ENCODE results near the gene IL23R.

IL23R gene

GRCh38 chr1:67133177-67133576 lies 33.1 kb upstream of the IL23R start:
- H3K9me3 ChIP-seq (ENCODE audit: control insufficient read depth, low read length), result no peaks in the 10 kb centered on the region
- H3K23ac ChIP-seq (ENCODE audit: low read length in 2 of 2), result no peak overlapping the region
- H2AK5ac ChIP-seq (ENCODE audit: low read length, severe bottlenecking), result no peak overlapping the region
- H3K4me1 ChIP-seq (ENCODE audit: control insufficient read depth, insufficient read depth, low read depth, low read length), result peaks cover 4% of the 10 kb centered on the region
- no peak overlapping the region for H3K4me3 ChIP-seq (ENCODE audit: insufficient read depth in 1 of 2, low read depth in 1 of 2, low read length in 2 of 2)
- H3K4ac ChIP-seq (ENCODE audit: low read depth in 1 of 2, low read length in 2 of 2), result no peak overlapping the region
- no peak for DNase-seq
- H4K8ac ChIP-seq (ENCODE audit: low read length), result no peak overlapping the region
- H3K27ac ChIP-seq (ENCODE audit: low read length, poor library complexity, severe bottlenecking), result no peak overlapping the region
- no peak overlapping the region for H2BK15ac ChIP-seq (ENCODE audit: low read depth, poor library complexity, severe bottlenecking)
- no peak overlapping the region for H2BK120ac ChIP-seq (ENCODE audit: low read depth, low read length)
- H3K27me3 ChIP-seq (ENCODE audit: control insufficient read depth in 1 of 2, insufficient read depth in 1 of 2, low read length in 2 of 2), result no peaks in the 10 kb centered on the region
- no peaks in the 10 kb centered on the region for H3K79me1 ChIP-seq (replicated peaks; ENCODE audit: low read length, poor library complexity, severe bottlenecking)
- H3K18ac ChIP-seq (ENCODE audit: low read depth in 1 of 2, low read length in 2 of 2), result no peak overlapping the region
- H3K36me3 ChIP-seq (ENCODE audit: control insufficient read depth in 1 of 2, insufficient read depth in 2 of 2, low read depth in 1 of 2, low read length in 2 of 2), result no peaks in the 10 kb centered on the region
- WGBS, result 71% methylated on average over 2 of the region's 2 CpGs
- no peak overlapping the region for H4K91ac ChIP-seq (ENCODE audit: low read length)
- H2BK12ac ChIP-seq (ENCODE audit: low read length in 2 of 2), result no peak overlapping the region
- no peak overlapping the region for H3K14ac ChIP-seq (ENCODE audit: low read length in 2 of 2)
- no peak overlapping the region for H3K9ac ChIP-seq (ENCODE audit: low read length)
- no peak overlapping the region for H2AFZ ChIP-seq (ENCODE audit: low read depth, low read length)
- no peak overlapping the region for H2BK5ac ChIP-seq (ENCODE audit: low read depth, low read length, poor library complexity, severe bottlenecking)
- no peak overlapping the region for H3K4me2 ChIP-seq (ENCODE audit: low read length, poor library complexity, severe bottlenecking)

- H2AK5ac ChIP-seq (ENCODE audit: low read length, severe bottlenecking), result no peak within 1 kb of the TSS
- H4K91ac ChIP-seq (ENCODE audit: low read length), result no peak within 1 kb of the TSS
- peak within 1 kb of the TSS; percentile 63 for H3K4me2 ChIP-seq (ENCODE audit: low read length, poor library complexity, severe bottlenecking)
- H3K27ac ChIP-seq (ENCODE audit: low read length, poor library complexity, severe bottlenecking), result no peak within 1 kb of the TSS
- H3K23ac ChIP-seq (ENCODE audit: low read length in 2 of 2), result no peak within 1 kb of the TSS
- no peak within 1 kb of the TSS for H3K18ac ChIP-seq (ENCODE audit: low read depth in 1 of 2, low read length in 2 of 2)
- H3K4ac ChIP-seq (ENCODE audit: low read depth in 1 of 2, low read length in 2 of 2), result no peak within 1 kb of the TSS
- H3K27me3 ChIP-seq (ENCODE audit: control insufficient read depth in 1 of 2, insufficient read depth in 1 of 2, low read length in 2 of 2), result no peaks in the 10 kb centered on the region
- DNase-seq, result no peak
- 49% methylated on average over 28 of the region's 28 CpGs for whole genome bisulfite sequencing
- H3K79me1 ChIP-seq (replicated peaks; ENCODE audit: low read length, poor library complexity, severe bottlenecking), result no peaks in the 10 kb centered on the region
- no peak within 1 kb of the TSS for H2BK120ac ChIP-seq (ENCODE audit: low read depth, low read length)
- no peaks in the 10 kb centered on the region for H3K36me3 ChIP-seq (ENCODE audit: control insufficient read depth in 1 of 2, insufficient read depth in 2 of 2, low read depth in 1 of 2, low read length in 2 of 2)
- H3K9me3 ChIP-seq (ENCODE audit: control insufficient read depth, low read length), result no peaks in the 10 kb centered on the region
- H2BK15ac ChIP-seq (ENCODE audit: low read depth, poor library complexity, severe bottlenecking), result no peak within 1 kb of the TSS
- peaks cover 4% of the 10 kb centered on the region for H3K4me1 ChIP-seq (ENCODE audit: control insufficient read depth, insufficient read depth, low read depth, low read length)
- H2BK5ac ChIP-seq (ENCODE audit: low read depth, low read length, poor library complexity, severe bottlenecking), result no peak within 1 kb of the TSS
- H3K9ac ChIP-seq (ENCODE audit: low read length), result peak within 1 kb of the TSS; percentile 55
- H2AFZ ChIP-seq (ENCODE audit: low read depth, low read length), result peak within 1 kb of the TSS; percentile 2
- peak within 1 kb of the TSS in 1 of 2 experiments; percentile 30 for H3K4me3 ChIP-seq (ENCODE audit: insufficient read depth in 1 of 2, low read depth in 1 of 2, low read length in 2 of 2)
- no peak within 1 kb of the TSS for H3K14ac ChIP-seq (ENCODE audit: low read length in 2 of 2)
- H2BK12ac ChIP-seq (ENCODE audit: low read length in 2 of 2), result no peak within 1 kb of the TSS
- no peak within 1 kb of the TSS for H4K8ac ChIP-seq (ENCODE audit: low read length)
Measured at GRCh38 chr1:67134695-67135094, 31.6 kb upstream of the IL23R start, which contains the start of gene C1orf141. Gene C1orf141 (minus strand): TSS chr1:67134970. CDS start chr1:67127240, 7,730 bp downstream.

- Histone ChIP-seq H2AK5ac (ENCODE audit: low read length, severe bottlenecking) (no peak overlapping the region), H3K27me3 (ENCODE audit: control insufficient read depth in 1 of 2, insufficient read depth in 1 of 2, low read length in 2 of 2) (no peaks in the 10 kb centered on the region), H3K9ac (ENCODE audit: low read length) (peak overlapping the region; percentile 55), H3K9me3 (ENCODE audit: control insufficient read depth, low read length) (no peaks in the 10 kb centered on the region), H2BK12ac (ENCODE audit: low read length in 2 of 2) (no peak overlapping the region), H2BK5ac (ENCODE audit: low read depth, low read length, poor library complexity, severe bottlenecking) (no peak overlapping the region), H3K4me3 (ENCODE audit: insufficient read depth in 1 of 2, low read depth in 1 of 2, low read length in 2 of 2) (peak overlapping the region in 1 of 2 experiments; percentile 30), H3K4ac (ENCODE audit: low read depth in 1 of 2, low read length in 2 of 2) (no peak overlapping the region), H3K27ac (ENCODE audit: low read length, poor library complexity, severe bottlenecking) (no peak overlapping the region), H2AFZ (ENCODE audit: low read depth, low read length) (no peak overlapping the region), H3K14ac (ENCODE audit: low read length in 2 of 2) (no peak overlapping the region), H4K8ac (ENCODE audit: low read length) (no peak overlapping the region), H4K91ac (ENCODE audit: low read length) (no peak overlapping the region), H3K79me1 (replicated peaks; ENCODE audit: low read length, poor library complexity, severe bottlenecking) (no peaks in the 10 kb centered on the region), H3K4me1 (ENCODE audit: control insufficient read depth, insufficient read depth, low read depth, low read length) (peaks cover 4% of the 10 kb centered on the region), H3K36me3 (ENCODE audit: control insufficient read depth in 1 of 2, insufficient read depth in 2 of 2, low read depth in 1 of 2, low read length in 2 of 2) (no peaks in the 10 kb centered on the region), H3K18ac (ENCODE audit: low read depth in 1 of 2, low read length in 2 of 2) (no peak overlapping the region), H3K4me2 (ENCODE audit: low read length, poor library complexity, severe bottlenecking) (no peak overlapping the region), H3K23ac (ENCODE audit: low read length in 2 of 2) (no peak overlapping the region), H2BK15ac (ENCODE audit: low read depth, poor library complexity, severe bottlenecking) (no peak overlapping the region), H2BK120ac (ENCODE audit: low read depth, low read length) (no peak overlapping the region)
- WGBS, result 65% methylated on average over 2 of the region's 2 CpGs
- peak; percentile 88 for DNase-seq
Measured at GRCh38 chr1:67135354-67135753, 30.9 kb upstream of the IL23R start.

DNA sequence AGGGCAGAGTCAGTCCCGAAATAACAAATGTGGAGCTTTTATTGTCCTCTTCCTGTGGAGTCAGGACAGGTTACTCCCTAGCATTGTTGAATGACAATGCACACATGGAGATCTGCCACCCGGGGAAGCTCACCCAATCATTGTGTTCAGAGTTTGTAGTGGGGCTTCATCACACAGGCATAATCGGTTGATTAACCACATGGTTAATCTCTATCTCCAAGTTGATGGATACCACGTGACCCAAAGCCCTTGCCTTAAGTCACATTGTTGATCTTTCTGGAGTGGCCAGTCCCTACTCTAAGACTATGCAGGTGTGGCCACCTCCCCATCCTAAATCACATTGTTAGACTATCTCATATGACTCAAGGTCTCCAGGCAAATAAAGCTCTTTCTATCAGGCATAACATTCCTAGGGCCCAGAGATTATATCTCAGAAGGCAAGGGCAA lies 28.9 kb upstream of the IL23R start:
- H3K4me2 ChIP-seq (ENCODE audit: low read length, poor library complexity, severe bottlenecking), result no peak overlapping the region
- H3K18ac ChIP-seq (ENCODE audit: low read depth in 1 of 2, low read length in 2 of 2), result no peak overlapping the region
- WGBS, result 66% methylated on average over 4 of the region's 4 CpGs
- no peak overlapping the region for H3K23ac ChIP-seq (ENCODE audit: low read length in 2 of 2)
- H3K36me3 ChIP-seq (ENCODE audit: control insufficient read depth in 1 of 2, insufficient read depth in 2 of 2, low read depth in 1 of 2, low read length in 2 of 2), result no peaks in the 10 kb centered on the region
- H3K14ac ChIP-seq (ENCODE audit: low read length in 2 of 2), result no peak overlapping the region
- peaks cover 4% of the 10 kb centered on the region for H3K4me1 ChIP-seq (ENCODE audit: control insufficient read depth, insufficient read depth, low read depth, low read length)
- no peaks in the 10 kb centered on the region for H3K9me3 ChIP-seq (ENCODE audit: control insufficient read depth, low read length)
- no peak overlapping the region for H2AK5ac ChIP-seq (ENCODE audit: low read length, severe bottlenecking)
- no peak overlapping the region for H2BK12ac ChIP-seq (ENCODE audit: low read length in 2 of 2)
- H2BK15ac ChIP-seq (ENCODE audit: low read depth, poor library complexity, severe bottlenecking), result no peak overlapping the region
- no peak overlapping the region for H3K4ac ChIP-seq (ENCODE audit: low read depth in 1 of 2, low read length in 2 of 2)
- no peak overlapping the region for H2BK5ac ChIP-seq (ENCODE audit: low read depth, low read length, poor library complexity, severe bottlenecking)
- H3K79me1 ChIP-seq (replicated peaks; ENCODE audit: low read length, poor library complexity, severe bottlenecking), result no peaks in the 10 kb centered on the region
- no peak overlapping the region for H4K8ac ChIP-seq (ENCODE audit: low read length)
- no peak overlapping the region for H3K9ac ChIP-seq (ENCODE audit: low read length)
- H2AFZ ChIP-seq (ENCODE audit: low read depth, low read length), result no peak overlapping the region
- no peak for DNase-seq
- no peak overlapping the region for H4K91ac ChIP-seq (ENCODE audit: low read length)
- H3K27me3 ChIP-seq (ENCODE audit: control insufficient read depth in 1 of 2, insufficient read depth in 1 of 2, low read length in 2 of 2), result no peaks in the 10 kb centered on the region
- H3K4me3 ChIP-seq (ENCODE audit: insufficient read depth in 1 of 2, low read depth in 1 of 2, low read length in 2 of 2), result no peak overlapping the region
- no peak overlapping the region for H3K27ac ChIP-seq (ENCODE audit: low read length, poor library complexity, severe bottlenecking)
- no peak overlapping the region for H2BK120ac ChIP-seq (ENCODE audit: low read depth, low read length)

Data from mesenchymal stem cell (in vitro differentiated cells and primary cell).